Embryonic facial prominence (tissue), 1 donor: Measurements from ENCODE around the gene BPIFB3.
"Not testable (repeated sequence)": the region's sequence is repeated elsewhere in the genome, so short reads cannot be mapped to it uniquely, and the experiment has no call there.

Experiments used
- DNase-seq: peaks from one replicate; pipeline ENCODE4 v3.0.0-alpha.2; 2016; ENCODE audit errors: extremely low spot score

The BPIFB3 gene

DNA sequence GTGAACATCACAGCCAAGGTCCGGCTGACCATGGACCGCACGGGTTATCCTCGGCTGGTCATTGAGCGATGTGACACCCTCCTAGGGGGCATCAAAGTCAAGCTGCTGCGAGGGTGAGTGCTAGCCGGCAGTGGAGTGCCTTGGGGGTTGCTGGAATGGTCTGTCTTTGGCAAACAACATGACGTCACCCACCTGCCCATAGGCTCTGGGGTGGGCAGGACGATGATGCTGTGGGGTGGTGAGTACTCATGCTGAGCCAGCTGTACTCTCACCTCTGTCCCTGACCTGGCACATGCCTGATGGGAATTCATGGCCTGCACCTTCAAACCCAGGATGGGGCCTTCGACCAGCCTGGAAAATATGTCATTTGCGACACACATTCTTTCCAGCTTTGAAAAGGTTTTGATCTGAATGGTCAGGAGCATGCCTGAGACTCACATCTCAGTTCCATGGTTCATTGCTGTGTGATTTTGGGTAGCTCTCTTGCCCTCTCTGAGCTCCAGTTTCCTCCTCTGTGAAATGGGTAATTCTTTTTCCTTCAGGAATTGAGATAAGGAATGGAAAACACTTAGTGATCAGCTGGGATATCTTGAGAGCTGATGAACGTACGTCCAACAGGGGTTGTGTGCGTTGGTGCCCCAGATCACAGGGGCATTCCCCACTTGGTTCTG lies 32.5 kb downstream of the BPIFB3 start:
- no peak for DNase-seq

DNA sequence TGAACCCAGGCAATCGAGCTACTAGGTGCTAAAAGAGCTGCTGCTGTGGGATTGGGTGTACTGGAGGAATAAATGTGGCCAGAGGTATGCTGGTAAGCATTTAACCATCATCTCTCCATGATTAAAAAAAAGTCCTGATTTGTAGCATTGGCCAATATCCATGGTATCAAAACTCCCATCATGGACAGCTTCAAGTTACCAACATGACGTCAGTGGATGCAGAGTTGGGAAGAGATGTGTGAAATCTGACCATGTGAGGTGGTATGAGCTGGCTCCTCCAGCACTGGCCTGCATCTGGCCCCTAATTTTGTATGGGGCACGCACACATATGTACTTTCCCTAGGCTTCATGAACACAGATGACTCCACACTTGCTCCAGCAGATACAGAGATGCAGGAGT lies 37.4 kb downstream of the BPIFB3 start:
- DNase-seq, result no peak

DNA sequence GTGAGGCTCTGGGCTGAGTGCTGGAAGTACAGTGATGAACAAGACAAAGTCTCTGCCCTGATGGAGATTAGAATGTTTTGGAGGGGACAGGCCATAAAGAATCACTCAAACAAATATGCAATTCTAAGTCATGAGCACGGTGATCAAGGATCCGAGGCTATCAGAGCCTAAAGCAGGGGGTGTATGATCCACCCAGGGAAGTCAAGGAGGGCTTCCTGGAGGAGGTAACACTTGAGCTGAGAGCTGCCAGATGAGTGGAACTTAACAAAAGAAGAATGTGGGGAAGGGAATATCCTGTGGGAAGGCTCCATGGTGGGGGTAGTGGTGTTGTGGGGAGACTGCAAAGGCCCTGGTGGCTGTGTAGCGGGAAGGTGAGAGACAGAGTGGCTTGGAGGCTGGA lies 38.0 kb downstream of the BPIFB3 start:
- DNase-seq, result no peak

DNA sequence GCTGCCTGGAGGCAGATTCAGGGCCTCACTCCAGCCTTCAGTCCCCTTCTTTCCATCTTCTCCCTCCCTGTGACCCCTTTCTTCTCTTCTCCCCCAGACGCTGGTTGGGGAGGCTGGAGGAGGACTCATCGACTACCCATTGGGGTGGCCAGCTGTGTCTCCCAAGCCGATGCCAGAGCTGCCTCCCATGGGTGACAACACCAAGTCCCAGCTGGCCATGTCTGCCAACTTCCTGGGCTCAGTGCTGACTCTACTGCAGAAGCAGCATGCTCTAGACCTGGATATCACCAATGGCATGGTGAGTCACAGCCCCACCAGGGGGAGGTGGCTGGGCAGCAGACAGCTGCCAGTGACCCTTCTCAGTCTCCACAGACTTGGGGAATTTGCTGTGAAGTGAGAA lies 38.7 kb downstream of the BPIFB3 start:
- no peak for DNase-seq

DNA sequence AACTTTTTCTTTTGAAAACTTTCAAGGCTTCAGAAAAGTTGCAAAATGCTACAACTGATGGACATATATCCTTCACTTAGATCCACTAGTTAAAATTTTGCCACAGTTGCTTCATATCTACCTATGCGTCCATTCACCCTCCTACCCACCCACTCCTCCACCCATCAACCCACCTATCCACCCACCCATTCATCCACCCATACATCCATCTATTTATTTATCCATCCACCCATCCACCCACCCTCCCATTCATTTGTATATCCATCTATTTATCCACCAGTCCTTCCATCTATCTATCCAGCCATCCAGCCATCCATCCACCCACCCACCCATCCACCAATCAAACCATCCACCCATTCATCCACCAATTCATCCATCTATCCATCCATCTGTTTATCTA lies 39.4 kb downstream of the BPIFB3 start:
- DNase-seq, result no peak

DNA sequence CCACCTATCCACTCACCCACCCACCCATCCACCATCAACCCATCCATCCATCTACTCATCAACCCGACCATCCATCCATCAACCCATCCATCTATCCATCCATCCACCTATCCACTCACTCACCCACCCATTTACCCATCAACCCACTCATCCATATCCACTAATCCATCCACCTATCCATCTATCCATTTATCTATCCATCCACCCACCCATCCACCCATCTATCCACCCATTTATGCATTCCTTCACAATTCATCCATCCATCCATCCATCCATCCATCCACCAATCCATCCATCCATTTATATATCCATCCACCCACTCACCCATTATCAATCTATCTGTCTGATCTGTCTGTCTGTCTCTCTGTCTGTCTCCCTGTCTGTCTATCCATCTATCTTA lies 39.9 kb downstream of the BPIFB3 start:
- DNase-seq, result no peak

DNA sequence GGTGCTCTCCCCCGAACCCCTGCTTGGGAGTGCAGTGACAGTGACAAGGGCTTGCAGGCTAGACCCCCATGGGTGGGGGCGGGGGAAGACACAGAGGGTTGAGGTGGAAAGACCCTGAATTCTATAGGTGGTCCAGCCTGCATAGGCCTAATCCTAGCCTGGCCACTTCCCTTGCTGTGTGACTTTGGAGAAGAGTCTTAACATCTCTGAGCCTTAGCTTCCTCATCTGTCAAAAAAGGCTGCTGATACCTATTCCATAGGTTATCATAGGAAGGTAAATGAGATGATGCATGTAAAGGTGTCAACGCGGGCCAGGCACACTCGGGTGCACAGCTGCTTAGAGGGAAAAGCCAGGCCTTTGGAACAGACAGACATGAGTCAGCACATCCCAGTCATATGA lies 41.5 kb downstream of the BPIFB3 start:
- DNase-seq, result no peak

DNA sequence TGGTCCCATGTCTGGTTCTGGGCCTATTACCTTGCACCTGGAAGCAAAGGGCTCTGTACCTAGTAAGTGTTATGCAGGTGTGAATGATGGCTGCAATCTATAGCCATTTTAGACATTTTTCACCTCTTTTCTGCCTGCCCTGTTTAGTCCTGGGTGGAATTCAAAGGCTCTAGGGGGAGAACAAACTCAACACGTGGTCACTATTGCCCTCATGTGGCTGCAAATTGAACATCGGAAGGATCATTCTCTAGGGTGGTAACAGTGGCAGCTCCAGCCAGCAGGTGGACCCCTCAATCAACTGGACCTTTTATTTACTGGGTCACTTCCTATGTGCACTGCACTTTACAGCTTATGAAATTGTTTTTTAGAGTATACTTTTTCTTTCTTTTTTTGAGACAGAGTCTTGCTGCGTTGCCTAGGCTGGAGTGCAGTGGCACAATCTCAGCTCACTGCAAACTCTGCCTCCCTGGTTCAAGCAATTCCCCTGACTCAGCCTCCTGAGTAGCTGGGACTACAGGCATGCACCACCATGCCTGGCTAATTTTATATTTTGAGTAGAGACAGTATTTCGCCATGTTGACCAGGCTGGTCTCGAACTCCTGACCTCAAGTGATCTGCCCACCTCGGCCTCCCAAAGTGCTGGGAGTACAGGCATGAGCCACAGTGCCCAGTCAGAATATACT lies 42.3 kb downstream of the BPIFB3 start:
- DNase-seq, result peak; percentile 14

DNA sequence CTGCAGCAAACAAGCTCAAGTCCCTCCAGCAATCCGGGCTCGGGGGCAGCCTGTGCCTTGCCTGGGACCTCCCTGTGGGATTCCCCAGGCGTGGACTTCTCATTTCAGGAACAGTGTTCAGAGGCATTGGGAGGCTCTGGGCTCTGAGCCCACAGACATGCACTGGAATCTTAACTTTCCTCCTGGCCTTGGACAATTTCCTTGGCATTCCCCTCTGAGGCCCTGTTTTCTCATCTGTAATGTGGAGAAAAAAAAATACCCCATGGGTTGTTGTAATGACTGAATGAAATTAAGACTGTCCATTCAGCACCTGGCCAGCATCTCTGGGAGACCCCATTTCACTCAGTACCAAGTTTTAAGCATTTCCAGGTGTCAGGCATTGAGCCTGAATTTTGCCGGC lies 43.3 kb downstream of the BPIFB3 start:
- no peak for DNase-seq

DNA sequence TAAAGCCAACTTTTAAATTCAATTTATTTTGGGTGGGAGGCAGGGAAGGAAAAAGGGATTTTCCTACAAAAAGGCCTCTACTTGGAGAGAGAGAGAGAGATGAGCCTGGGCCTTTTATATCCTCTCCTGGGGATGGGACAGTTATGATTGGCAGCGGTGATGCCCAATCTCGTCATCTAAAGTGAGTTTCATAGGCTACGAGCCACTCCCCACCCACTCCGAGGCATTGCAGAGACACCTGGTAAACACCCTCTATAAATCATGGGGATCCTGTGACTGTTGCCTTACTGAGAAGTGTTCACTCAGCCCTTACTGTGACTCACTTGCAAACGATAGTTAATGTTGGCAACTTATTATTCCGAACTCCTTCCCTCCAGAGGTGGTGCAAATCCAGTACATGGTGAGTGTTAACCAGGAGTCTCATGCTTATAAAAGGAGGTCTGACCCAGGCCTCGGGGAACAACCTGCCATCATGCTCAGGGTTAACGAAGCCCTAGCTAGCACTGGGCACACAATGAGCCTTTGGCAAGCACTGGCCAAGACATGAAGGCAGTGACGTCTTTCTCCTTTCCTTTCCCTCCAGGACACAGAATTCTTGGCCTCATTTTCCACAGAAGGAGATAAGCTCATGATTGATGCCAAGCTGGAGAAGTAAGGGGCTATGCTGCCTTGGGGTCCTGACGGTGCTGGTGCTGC lies 46.3 kb downstream of the BPIFB3 start:
- no peak for DNase-seq

DNA sequence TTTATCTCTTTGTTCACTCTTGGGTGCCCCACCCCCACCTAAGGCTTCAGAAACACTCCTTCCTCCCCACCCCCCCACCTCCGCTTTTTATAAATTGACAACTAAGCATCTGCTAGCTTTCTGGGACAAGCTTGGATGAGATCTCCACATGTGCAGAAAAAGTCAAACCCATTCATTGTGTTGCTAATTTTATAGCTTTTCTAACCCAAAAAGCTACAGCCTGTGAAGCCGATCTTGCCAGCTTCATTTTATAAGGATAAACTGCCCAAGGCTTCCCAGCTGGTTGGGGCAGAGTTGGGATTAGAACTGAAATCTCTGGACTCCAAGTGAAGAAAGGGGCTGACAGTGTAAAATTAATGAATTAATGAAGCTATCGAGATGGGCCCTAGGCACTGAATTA lies 49.9 kb downstream of the BPIFB3 start:
- DNase-seq, result no peak

DNA sequence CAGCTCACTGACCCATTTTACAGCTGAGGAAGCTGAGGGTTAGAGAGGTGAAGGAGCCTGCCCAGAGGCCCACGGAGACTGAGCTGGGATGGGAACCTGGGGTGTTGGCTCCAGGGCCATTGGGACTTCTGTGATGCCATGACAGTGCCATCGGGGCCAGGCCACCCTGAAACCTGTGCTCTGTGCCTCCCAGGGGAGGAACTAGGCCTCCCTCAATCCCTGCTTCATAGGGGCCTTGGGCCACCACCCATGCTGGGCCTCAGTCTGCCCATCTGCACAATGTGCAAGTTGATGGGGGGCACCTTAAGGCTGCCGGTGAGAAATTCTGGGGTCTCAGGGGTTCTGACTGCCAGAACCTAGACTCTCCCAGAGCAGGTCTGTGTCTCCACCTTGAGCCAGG lies 50.6 kb downstream of the BPIFB3 start:
- no peak for DNase-seq

DNA sequence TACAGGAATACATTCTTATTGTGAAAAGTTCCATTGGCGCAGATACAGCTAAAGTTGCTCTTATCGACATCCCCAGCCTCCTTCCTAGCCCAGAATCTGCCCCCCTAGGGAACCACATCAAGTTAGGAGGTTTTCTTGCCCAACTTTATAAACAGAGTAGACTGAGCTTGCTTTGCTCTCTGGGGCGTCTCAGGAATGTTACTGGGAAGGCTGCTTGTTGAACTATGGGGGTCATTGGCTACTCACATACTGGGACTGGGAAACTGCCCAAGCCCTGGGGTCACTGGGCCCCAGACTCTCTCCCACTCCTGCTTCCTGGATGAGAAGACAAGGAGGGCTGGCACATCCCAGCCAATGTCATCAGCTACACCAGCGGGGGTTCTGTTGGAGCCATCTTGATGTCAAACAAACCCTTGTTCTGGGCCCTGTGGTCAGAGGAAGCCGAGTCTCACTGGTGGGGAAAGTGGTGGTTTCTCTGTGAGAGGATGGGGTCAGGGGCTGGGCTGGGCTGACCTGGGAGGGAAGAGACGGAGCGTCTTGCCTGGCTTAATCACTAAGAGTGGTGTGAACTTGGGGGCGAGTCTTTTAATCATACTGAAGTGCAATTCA lies 51.7 kb downstream of the BPIFB3 start:
- DNase-seq, result no peak

DNA sequence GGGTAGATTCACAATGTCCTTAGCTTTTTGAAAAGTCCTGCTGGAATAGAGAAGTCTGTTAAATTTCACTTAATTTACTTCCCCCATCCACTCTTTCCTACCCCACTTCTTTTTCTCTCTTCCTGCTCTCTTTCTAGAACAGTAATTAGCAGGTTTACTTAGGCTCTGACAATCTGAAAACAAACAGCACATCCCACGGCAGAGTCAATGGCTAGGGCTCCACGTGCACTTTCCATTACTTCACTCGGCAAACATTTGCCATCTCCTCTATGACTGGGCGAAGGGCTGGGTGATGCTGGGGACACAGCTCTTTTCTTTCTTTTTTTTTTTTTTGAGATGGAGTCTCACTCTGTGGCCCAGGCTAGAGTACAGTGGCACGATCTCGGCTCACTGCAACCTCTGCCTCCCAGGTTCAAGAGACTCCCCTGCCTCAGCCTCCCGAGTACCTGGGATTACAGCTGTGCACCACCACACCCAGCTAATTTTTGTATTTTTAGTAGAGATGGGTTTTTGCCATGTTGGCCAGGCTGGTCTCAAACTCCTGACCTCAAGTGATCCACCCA lies 52.4 kb downstream of the BPIFB3 start:
- DNase-seq, result not testable (repeated sequence)

DNA sequence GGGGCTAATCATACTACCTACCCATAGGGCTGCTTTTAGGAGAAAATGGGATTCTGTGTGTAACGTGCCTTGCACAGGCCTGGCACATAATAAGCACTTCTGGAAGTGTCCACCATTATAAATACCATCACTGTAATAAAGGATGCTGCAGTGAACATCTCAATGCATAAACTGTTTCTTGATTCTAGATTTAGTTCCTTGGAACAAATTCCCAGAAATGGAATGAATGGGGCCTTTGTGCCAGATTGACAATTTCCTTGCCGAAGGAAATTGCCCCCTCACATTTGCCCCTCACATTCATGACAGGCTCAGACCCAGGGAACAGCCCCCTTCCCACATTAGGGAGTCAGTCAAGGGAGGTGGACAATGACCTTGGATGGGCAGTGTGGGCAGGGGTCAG lies 55.0 kb downstream of the BPIFB3 start:
- no peak for DNase-seq

DNA sequence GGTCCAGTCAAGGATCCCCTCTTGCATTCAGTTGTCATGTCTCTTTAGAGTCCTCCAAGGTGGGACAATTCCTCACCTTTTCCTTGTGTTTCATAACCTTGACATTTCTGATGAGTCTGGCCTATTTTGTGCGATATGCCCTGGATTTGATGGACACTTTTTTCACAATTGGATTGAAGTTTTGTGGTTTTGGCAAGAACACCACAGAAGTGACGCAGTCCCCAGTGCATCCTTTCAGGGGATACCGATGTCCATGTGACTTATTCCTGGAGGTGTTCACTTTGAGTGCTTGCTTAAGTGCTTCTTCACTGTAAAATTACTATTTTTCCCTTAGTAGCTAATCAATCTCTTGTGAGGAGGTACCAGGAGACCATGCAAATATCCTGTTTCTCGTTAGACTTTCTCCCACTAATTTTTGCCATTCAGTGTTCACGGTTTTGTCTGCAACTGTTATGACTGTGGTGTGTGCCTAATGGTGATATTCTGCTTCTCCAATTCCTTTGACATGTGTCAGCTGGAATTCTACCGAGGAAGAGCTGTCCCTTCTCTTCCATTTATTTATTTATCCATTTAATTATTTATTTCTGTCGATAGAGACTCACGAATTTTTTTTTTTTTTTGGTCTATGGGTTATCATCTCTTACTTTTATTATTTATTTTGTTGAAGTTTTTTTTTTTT lies 56.6 kb downstream of the BPIFB3 start:
- DNase-seq, result no peak

DNA sequence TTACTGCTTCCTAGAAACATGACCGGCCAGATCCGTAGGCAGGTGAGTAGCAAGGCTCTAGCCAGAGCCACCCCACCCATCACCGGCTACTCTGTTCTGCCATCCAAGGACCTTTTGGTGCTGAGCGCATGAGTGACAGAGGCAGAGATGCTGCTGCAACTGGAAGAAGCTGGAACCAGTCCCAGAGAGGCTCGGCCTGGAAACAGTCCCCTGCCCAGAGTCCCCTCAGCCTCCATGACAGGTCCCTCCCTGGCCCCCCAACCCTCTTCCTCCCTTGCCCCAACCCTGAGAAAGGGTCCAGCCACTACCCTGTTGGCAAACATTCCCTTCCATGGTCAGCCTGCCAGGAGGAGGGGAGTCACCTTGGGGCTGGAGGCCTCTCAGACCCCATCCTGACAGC lies 57.6 kb downstream of the BPIFB3 start:
- no peak for DNase-seq

DNA sequence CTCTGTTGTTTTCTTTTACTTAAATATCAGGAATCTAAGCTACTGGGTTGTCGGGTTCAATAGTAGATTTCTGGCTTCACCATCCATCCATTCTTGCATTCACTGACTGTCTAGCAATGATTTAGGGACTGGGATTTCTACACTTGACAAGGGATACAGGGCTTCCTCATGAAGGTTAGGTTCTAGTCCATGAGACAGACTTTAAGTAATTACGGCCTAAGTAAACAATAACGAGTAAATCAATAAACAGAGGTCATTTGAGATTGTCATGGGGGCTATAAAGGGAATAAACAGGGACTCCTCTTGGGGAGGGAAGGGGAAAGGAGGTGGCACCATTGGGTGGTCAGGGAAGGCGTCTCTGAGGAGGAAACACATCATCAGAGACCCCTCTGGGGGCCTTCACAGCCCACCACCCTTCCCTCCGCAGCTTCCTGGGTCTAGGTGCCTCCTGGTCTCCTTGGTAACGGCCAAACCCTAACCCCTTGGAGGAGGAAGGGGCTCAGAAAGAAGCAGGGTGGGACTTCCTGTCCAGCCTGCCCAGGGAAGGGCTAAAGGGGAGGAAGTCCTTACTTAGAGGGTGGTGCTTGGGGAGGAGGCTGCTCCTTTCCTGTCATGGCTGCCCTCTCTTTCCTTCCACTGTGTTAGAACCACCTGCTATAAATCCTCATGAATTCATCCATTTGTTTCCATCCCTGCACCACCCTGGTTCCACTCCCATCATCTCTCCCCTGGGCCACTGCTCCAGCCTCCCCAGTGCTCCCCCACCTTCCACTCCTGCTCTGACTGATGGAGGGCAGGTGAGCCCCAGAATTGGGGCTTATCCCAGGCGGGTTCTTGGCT lies 59.1 kb downstream of the BPIFB3 start:
- no peak for DNase-seq

DNA sequence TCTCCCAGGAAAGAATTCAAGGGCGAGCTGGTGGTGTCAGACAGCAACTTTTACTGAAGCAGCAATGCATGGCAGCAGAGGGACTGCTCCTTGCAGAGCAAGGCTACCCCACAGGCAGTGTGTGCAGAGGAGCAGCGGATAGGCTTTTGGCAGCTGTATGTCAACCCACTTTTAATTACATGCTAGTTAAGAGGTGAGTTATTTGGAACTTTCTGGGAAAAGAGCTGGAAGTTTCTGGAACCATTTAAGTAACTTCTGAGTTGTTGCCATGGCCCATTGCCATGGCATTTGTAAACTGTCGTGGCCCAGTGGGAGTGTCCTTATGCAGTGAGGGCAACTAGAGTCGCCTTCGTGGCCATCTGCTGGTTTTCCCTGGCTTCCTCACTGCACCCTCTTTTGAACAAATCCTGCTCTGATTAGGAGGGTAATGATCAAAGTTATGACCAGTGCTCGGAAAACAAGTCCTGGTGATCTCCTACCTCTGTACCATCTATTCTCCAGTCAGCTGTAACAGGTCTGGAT lies 59.7 kb downstream of the BPIFB3 start:
- no peak for DNase-seq

DNA sequence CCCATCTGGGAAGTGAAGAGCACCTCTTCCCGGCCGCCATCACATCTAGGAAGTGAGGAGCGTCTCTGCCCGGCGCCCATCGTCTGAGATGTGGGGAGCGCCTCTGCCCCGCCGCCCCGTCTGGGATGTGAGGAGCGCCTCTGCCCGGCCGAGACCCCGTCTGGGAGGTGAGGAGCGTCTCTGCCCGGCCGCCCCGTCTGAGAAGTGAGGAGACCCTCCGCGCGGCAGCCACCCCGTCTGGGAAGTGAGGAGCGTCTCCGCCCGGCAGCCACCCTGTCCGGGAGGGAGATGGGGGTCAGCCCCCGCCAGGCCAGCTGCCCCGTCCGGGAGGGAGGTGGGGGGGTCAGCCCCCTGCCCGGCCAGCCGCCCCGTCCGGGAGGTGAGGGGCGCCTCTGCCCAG lies 61.8 kb downstream of the BPIFB3 start:
- DNase-seq, result not testable (repeated sequence)
